ENCODE results near the gene ABI3BP. TPM values are rescaled to one million over a fixed set of nuclear protein-coding genes. Genes with fewer than 3 reads are reported as not detected.

ABI3BP gene
- total RNA-seq, 1 experiment from 2014 or later = 0.74 TPM

- Mint-ChIP-seq H3K27ac (no peak overlapping the region), H3K9me3 (peaks cover 76% of the 10 kb centered on the region), H3K4me1 (no peaks in the 10 kb centered on the region), H3K4me3 (no peak overlapping the region), H3K36me3 (peaks cover 48% of the 10 kb centered on the region), H3K27me3 (ENCODE audit: low read depth) (peaks cover 5% of the 10 kb centered on the region; the same call in 1 of the 2 replicates)
- TF ChIP-seq OVOL2 (CRISPR knock-in tag; IDR thresholded peaks at IDR 0.05; ENCODE audit: borderline replicate concordance) = no peak
- no peak for TF ChIP-seq RELA (CRISPR knock-in tag; IDR thresholded peaks at IDR 0.05; ENCODE audit: borderline replicate concordance)
- TF ChIP-seq ZNF317 (CRISPR knock-in tag; IDR thresholded peaks at IDR 0.05; ENCODE audit: borderline replicate concordance, low read depth) = no peak
- no peak for TF ChIP-seq ETV6 (CRISPR knock-in tag; IDR thresholded peaks at IDR 0.05)
- no peak for TF ChIP-seq JUN (CRISPR knock-in tag; IDR thresholded peaks at IDR 0.05)
- TF ChIP-seq ATF6 (CRISPR knock-in tag; IDR thresholded peaks at IDR 0.05) = no peak
- TF ChIP-seq NFE2L1 (CRISPR knock-in tag; IDR thresholded peaks at IDR 0.05) = no peak
- no peak for TF ChIP-seq ELF4 (CRISPR knock-in tag; IDR thresholded peaks at IDR 0.05; ENCODE audit: low read depth)
- TF ChIP-seq CREM (CRISPR knock-in tag; IDR thresholded peaks at IDR 0.05) = no peak
- TF ChIP-seq, protein P1, sequence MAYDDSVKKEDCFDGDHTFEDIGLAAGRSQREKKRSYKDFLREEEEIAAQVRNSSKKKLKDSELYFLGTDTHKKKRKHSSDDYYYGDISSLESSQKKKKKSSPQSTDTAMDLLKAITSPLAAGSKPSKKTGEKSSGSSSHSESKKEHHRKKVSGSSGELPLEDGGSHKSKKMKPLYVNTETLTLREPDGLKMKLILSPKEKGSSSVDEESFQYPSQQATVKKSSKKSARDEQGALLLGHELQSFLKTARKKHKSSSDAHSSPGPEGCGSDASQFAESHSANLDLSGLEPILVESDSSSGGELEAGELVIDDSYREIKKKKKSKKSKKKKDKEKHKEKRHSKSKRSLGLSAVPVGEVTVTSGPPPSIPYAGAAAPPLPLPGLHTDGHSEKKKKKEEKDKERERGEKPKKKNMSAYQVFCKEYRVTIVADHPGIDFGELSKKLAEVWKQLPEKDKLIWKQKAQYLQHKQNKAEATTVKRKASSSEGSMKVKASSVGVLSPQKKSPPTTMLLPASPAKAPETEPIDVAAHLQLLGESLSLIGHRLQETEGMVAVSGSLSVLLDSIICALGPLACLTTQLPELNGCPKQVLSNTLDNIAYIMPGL (CRISPR knock-in tag; IDR thresholded peaks at IDR 0.05) = no peak
- TF ChIP-seq, protein P2, sequence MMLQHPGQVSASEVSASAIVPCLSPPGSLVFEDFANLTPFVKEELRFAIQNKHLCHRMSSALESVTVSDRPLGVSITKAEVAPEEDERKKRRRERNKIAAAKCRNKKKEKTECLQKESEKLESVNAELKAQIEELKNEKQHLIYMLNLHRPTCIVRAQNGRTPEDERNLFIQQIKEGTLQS (CRISPR knock-in tag; conservative IDR thresholded peaks at IDR 0.05) = no peak
- no peak for TF ChIP-seq MXD4 (CRISPR knock-in tag; IDR thresholded peaks at IDR 0.05; ENCODE audit: borderline replicate concordance)
- TF ChIP-seq CREB1 (CRISPR knock-in tag; IDR thresholded peaks at IDR 0.05) = no peak
- TF ChIP-seq IRF2 (CRISPR knock-in tag; IDR thresholded peaks at IDR 0.05; ENCODE audit: borderline replicate concordance, low read depth) = no peak
- no peak for TF ChIP-seq ZNF219 (CRISPR knock-in tag; IDR thresholded peaks at IDR 0.05; ENCODE audit: borderline replicate concordance)
- TF ChIP-seq, protein P3, sequence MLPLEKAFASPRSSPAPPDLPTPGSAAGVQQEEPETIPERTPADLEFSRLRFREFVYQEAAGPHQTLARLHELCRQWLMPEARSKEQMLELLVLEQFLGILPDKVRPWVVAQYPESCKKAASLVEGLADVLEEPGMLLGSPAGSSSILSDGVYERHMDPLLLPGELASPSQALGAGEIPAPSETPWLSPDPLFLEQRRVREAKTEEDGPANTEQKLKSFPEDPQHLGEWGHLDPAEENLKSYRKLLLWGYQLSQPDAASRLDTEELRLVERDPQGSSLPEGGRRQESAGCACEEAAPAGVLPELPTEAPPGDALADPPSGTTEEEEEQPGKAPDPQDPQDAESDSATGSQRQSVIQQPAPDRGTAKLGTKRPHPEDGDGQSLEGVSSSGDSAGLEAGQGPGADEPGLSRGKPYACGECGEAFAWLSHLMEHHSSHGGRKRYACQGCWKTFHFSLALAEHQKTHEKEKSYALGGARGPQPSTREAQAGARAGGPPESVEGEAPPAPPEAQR (CRISPR knock-in tag; IDR thresholded peaks at IDR 0.05) = no peak
- no peak for TF ChIP-seq TEAD1 (CRISPR knock-in tag; IDR thresholded peaks at IDR 0.05)
- TF ChIP-seq FOXJ3 (CRISPR knock-in tag; IDR thresholded peaks at IDR 0.05; ENCODE audit: borderline replicate concordance) = no peak
- no peak for TF ChIP-seq SMAD4 (CRISPR knock-in tag; IDR thresholded peaks at IDR 0.05)
- ChIA-PET CTCF (no interaction called here), POLR2A (no interaction called here)
- no peak for DNase-seq (ENCODE audit: low spot score)
- ATAC-seq = no peak
Measured at GRCh38 chr3:101010296-101010695, 17.1 kb upstream of the ABI3BP start.

DNA sequence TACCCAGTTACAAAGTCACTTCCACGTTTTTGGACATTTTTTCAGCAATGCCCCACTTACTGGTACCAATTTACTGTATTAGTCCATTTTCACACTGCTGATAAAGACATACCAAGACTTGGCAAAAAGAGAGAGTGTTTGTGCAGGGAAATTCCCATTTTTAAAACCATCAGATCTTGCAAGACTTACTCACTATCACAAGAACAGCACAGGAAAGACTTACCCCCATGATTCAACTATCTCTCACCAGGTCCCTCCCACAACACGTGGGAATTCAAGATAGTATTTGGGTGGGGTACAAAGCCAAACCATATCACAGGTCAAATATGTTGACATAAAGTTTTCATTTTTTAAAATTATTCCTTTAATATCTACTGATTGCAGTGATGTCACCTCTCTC is 16.2 kb upstream of the ABI3BP start:
- no peak for ATAC-seq
- ChIA-PET POLR2A (no interaction called here), CTCF (no interaction called here)
- H3K4me3 Mint-ChIP-seq = no peak overlapping the region
- peaks cover 76% of the 10 kb centered on the region for H3K9me3 Mint-ChIP-seq
- H3K4me1 Mint-ChIP-seq = no peaks in the 10 kb centered on the region
- H3K27ac Mint-ChIP-seq = no peak overlapping the region
- H3K36me3 Mint-ChIP-seq = peaks cover 48% of the 10 kb centered on the region
- DNase-seq (ENCODE audit: low spot score) = no peak
- peaks cover 5% of the 10 kb centered on the region; the same call in 1 of the 2 replicates for H3K27me3 Mint-ChIP-seq (ENCODE audit: low read depth)
- TF ChIP-seq ESRRA (CRISPR knock-in tag; IDR thresholded peaks at IDR 0.05; ENCODE audit: borderline replicate concordance) (no peak), JUN (CRISPR knock-in tag; IDR thresholded peaks at IDR 0.05) (no peak), ZNF232 (CRISPR knock-in tag; IDR thresholded peaks at IDR 0.05) (no peak), CREM (CRISPR knock-in tag; IDR thresholded peaks at IDR 0.05) (no peak), NR2C2 (CRISPR knock-in tag; IDR thresholded peaks at IDR 0.05) (no peak), ZMAT4 (CRISPR knock-in tag; IDR thresholded peaks at IDR 0.05) (no peak), ETV6 (CRISPR knock-in tag; IDR thresholded peaks at IDR 0.05) (no peak)
- TF ChIP-seq, protein P4, sequence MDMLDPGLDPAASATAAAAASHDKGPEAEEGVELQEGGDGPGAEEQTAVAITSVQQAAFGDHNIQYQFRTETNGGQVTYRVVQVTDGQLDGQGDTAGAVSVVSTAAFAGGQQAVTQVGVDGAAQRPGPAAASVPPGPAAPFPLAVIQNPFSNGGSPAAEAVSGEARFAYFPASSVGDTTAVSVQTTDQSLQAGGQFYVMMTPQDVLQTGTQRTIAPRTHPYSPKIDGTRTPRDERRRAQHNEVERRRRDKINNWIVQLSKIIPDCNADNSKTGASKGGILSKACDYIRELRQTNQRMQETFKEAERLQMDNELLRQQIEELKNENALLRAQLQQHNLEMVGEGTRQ (CRISPR knock-in tag; IDR thresholded peaks at IDR 0.05) = no peak
- TF ChIP-seq, protein P2 (CRISPR knock-in tag; conservative IDR thresholded peaks at IDR 0.05) = no peak
- TF ChIP-seq, protein P5, sequence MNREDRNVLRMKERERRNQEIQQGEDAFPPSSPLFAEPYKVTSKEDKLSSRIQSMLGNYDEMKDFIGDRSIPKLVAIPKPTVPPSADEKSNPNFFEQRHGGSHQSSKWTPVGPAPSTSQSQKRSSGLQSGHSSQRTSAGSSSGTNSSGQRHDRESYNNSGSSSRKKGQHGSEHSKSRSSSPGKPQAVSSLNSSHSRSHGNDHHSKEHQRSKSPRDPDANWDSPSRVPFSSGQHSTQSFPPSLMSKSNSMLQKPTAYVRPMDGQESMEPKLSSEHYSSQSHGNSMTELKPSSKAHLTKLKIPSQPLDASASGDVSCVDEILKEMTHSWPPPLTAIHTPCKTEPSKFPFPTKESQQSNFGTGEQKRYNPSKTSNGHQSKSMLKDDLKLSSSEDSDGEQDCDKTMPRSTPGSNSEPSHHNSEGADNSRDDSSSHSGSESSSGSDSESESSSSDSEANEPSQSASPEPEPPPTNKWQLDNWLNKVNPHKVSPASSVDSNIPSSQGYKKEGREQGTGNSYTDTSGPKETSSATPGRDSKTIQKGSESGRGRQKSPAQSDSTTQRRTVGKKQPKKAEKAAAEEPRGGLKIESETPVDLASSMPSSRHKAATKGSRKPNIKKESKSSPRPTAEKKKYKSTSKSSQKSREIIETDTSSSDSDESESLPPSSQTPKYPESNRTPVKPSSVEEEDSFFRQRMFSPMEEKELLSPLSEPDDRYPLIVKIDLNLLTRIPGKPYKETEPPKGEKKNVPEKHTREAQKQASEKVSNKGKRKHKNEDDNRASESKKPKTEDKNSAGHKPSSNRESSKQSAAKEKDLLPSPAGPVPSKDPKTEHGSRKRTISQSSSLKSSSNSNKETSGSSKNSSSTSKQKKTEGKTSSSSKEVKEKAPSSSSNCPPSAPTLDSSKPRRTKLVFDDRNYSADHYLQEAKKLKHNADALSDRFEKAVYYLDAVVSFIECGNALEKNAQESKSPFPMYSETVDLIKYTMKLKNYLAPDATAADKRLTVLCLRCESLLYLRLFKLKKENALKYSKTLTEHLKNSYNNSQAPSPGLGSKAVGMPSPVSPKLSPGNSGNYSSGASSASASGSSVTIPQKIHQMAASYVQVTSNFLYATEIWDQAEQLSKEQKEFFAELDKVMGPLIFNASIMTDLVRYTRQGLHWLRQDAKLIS (CRISPR knock-in tag; IDR thresholded peaks at IDR 0.05; ENCODE audit: borderline replicate concordance) = no peak
